Duodenal mucosa (tissue), 2 donors: ENCODE data around the gene KRTAP5-5.
"Not testable (repeated sequence)": the region's sequence is repeated elsewhere in the genome, so short reads cannot be mapped to it uniquely, and the experiment has no call there.

ENCODE experiments used
- H3K27ac ChIP-seq: one replicate; pipeline ENCODE4 v1.7.0; 2013; ENCODE audit warnings: low read depth, low read length
- H3K27me3 ChIP-seq, 2 donors: one replicate each; pipeline ENCODE4 v1.7.0; 2013; ENCODE audit warnings: low read length in 2 of 2, control low read depth in 1 of 2; ENCODE audit not compliant: insufficient read depth in 2 of 2, control insufficient read depth in 1 of 2
- H3K36me3 ChIP-seq, 2 donors: one replicate each; pipeline ENCODE4 v1.7.0; 2013; ENCODE audit warnings: low read length in 2 of 2, control low read depth in 1 of 2; ENCODE audit not compliant: insufficient read depth in 2 of 2, control insufficient read depth in 1 of 2
- H3K4me1 ChIP-seq, 2 donors: one replicate each; pipeline ENCODE4 v1.7.0; 2013; ENCODE audit warnings: low read length in 2 of 2, control low read depth in 1 of 2; ENCODE audit not compliant: insufficient read depth in 2 of 2, control insufficient read depth in 1 of 2
- H3K4me3 ChIP-seq, 2 donors: one replicate each; pipeline ENCODE4 v1.7.0; 2013; ENCODE audit warnings: low read length in 2 of 2, low read depth in 1 of 2
- H3K9ac ChIP-seq, 2 donors: one replicate each; pipeline ENCODE4 v1.7.0; 2013; ENCODE audit warnings: low read length in 2 of 2, low read depth in 1 of 2
- H3K9me3 ChIP-seq, 2 donors: one replicate each; pipeline ENCODE4 v1.7.0; 2013; ENCODE audit warnings: low read length in 2 of 2, control low read depth in 1 of 2; ENCODE audit not compliant: control insufficient read depth in 1 of 2

KRTAP5-5 gene

GRCh38 chr11:1605923-1606322 lies 23.7 kb upstream of the KRTAP5-5 start:
- H3K27ac ChIP-seq, H3K4me3 ChIP-seq, H3K9ac ChIP-seq, H3K4me1 ChIP-seq, H3K27me3 ChIP-seq, H3K36me3 ChIP-seq, H3K9me3 ChIP-seq: not testable (repeated sequence)

DNA sequence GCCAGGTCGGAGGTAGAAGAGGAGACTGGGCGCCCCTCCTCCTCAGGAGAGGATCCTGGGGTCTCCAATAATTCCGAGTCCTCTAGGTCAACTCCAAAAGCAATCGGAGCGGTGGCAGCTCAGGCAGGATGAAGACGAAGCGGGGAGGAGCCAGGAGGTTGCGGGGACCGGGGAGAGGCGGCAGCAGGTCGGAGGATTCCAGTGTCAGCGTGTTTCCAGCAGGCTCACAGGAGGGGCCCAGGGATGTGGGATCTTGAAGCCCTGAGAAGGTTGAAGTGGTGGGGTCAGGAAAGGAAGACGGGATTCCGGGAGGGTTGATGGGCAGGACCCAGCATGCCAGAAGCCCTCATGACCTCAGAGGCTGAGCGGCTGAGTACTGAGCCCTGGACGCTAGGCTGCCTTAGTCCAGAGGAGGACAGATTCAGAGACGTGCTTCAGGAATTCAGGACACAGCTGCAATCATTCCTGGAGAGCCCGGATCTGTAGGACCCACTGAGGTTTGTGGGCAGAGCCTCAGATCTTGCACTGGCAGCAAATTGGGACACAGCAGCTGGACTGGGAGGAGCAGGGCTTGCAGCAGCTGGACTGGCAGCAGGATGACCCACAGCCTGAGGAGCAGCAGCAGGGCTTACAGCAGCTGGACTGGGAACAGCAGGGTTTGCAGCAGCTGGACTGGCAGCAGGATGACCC lies 22.3 kb upstream of the KRTAP5-5 start:
- not testable (repeated sequence) for H3K36me3 ChIP-seq, H3K27ac ChIP-seq, H3K9ac ChIP-seq

DNA sequence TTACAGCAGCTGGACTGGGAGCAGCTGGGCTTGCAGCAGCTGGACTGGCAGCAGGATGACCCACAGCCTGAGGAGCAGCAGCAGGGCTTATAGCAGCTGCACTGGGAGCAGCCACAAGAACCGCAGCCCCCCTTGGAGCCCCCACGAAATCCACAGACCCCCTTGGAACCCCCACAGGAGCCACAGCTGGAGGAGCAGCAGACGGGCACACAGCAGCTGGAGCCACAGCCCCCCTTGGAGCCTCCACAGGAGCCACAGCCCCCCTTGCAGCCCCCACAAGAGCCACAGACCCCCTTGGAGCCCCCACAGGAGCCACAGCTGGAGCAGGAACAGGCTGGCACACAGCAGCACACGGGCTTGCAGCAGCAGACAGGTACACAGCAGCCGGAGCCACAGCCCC lies 21.7 kb upstream of the KRTAP5-5 start:
- not testable (repeated sequence) for H3K27me3 ChIP-seq, H3K9me3 ChIP-seq, H3K27ac ChIP-seq

More for the DNA sequence above, 22.3 kb upstream of the KRTAP5-5 start:
- not testable (repeated sequence) for H3K4me3 ChIP-seq, H3K9me3 ChIP-seq, H3K4me1 ChIP-seq, H3K27me3 ChIP-seq

DNA sequence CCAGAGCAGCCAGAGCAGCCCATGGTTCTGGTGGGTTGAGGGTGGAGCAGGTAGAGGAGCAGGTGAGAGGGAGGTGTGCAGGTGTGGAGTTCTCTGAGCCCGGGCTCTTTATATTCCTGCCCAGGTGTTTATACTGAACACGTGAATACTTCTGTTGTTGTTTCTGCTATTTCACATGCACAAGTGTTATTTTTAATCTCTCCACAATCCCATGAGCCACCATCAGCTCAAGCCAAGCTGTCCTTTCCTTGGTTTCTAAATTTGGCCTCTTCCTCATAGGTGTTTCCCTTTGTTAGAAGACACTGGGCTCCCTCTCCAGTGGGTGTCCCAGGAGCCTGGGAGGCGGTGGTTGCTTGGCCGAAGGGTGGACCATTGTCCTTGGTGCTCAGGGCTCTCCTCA lies 21.2 kb upstream of the KRTAP5-5 start, which contains the start of gene KRTAP5-3:
Gene KRTAP5-3, minus strand, starts transcription at position 101 of the 400 bp plus-strand sequence. Its CDS starts 78 bp downstream, at position 23.
- Histone ChIP-seq H3K4me3 (no peak within 1 kb of the TSS), H3K9ac (no peak within 1 kb of the TSS), H3K27me3 (no peaks in the 10 kb centered on the region), H3K9me3 (no peaks in the 10 kb centered on the region), H3K36me3 (no peaks in the 10 kb centered on the region), H3K4me1 (no peaks in the 10 kb centered on the region), H3K27ac (no peak within 1 kb of the TSS)

More for the DNA sequence above, 21.7 kb upstream of the KRTAP5-5 start:
- not testable (repeated sequence) for H3K36me3 ChIP-seq, H3K4me3 ChIP-seq, H3K4me1 ChIP-seq, H3K9ac ChIP-seq

DNA sequence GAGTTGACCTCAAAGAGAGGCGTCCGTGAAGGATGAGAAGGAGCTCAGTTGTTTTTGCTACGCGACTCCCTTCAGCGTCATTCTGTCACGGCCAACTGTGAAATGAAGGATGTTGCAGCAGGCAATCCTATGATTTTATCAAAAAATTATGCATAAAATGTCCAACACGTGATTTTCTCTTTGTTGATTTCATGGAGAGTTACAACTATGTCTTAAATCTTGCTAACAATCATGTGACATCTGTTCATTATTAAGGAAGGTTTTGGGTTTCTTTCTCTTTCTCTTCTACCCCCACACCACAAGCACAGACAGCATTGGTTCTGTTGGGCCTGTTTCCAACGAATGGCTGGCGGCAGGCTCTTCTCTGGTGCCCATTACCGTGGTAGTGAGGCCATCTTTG lies 11.3 kb upstream of the KRTAP5-5 start:
- no peaks in the 10 kb centered on the region for H3K9me3 ChIP-seq
- no peak overlapping the region for H3K4me3 ChIP-seq
- H3K36me3 ChIP-seq: no peaks in the 10 kb centered on the region
- peaks cover 0 to 11% of the 10 kb centered on the region in 2 donors for H3K27me3 ChIP-seq
- no peak overlapping the region for H3K27ac ChIP-seq
- no peaks in the 10 kb centered on the region for H3K4me1 ChIP-seq
- H3K9ac ChIP-seq: no peak overlapping the region

- no peaks in the 10 kb centered on the region for H3K4me1 ChIP-seq
- H3K36me3 ChIP-seq: no peaks in the 10 kb centered on the region
- no peaks in the 10 kb centered on the region for H3K9me3 ChIP-seq
- no peak overlapping the region for H3K4me3 ChIP-seq
- no peak overlapping the region for H3K27ac ChIP-seq
- no peak overlapping the region for H3K9ac ChIP-seq
- peaks cover 0 to 11% of the 10 kb centered on the region in 2 donors for H3K27me3 ChIP-seq
These were observed 10.1 kb upstream of the KRTAP5-5 start for GRCh38 chr11:1619449-1619848.

GRCh38 chr11:1622086-1622485 lies 7.5 kb upstream of the KRTAP5-5 start, which contains the start of gene KRTAP5-4:
Gene KRTAP5-4 (minus strand): TSS chr11:1622138. CDS start chr11:1622093, 45 bp downstream.
- Histone ChIP-seq H3K9me3 (no peaks in the 10 kb centered on the region), H3K27me3 (no peaks in the 10 kb centered on the region), H3K9ac (no peak within 1 kb of the TSS), H3K4me3 (no peak within 1 kb of the TSS), H3K36me3 (no peaks in the 10 kb centered on the region), H3K4me1 (no peaks in the 10 kb centered on the region), H3K27ac (no peak within 1 kb of the TSS)

DNA sequence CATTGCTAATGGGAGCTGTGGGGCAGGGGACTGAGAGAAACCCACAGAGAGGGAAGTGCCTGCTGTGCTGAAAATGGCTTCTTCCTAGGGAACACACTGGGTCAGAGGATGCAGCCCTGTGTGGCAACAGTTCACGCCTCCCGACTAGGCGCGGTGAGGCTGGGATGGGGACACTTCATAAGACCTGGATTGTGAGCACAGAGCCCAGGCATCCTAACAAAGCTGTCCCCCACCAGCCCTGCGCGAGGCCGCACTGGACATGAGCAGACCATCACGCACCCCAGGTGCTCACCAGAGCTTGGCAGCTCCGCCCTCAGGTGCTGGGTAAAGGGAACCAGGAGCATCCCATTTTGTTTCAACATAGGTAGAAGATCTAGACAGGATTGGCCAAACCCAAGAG lies 5.9 kb upstream of the KRTAP5-5 start:
- Histone ChIP-seq H3K9me3 (no peaks in the 10 kb centered on the region), H3K36me3 (no peaks in the 10 kb centered on the region), H3K27me3 (peaks cover 0 to 5% of the 10 kb centered on the region in 2 donors), H3K9ac (no peak overlapping the region), H3K27ac (no peak overlapping the region), H3K4me3 (no peak overlapping the region), H3K4me1 (no peaks in the 10 kb centered on the region)

GRCh38 chr11:1624621-1625020 lies 5.0 kb upstream of the KRTAP5-5 start:
- Histone ChIP-seq H3K36me3 (no peaks in the 10 kb centered on the region), H3K9me3 (no peaks in the 10 kb centered on the region)

DNA sequence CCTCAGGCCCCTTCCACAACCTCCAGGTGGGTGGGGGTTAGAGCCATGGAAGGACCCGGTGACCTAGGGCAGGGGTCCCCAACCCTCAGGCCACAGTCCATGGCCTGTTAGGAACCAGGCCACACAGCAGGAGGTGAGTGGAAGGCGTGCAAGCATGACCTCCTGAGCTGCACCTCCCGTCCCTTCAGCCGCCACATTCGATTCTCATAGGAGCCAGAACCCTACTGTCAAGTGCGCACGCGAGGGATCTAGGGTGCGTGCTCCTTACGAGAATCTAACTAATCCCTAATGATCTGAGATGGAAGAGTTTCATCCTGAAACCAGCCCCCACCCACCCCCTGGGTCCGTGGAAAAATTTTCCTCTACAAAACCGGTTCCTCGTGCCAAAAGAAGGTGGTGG lies 4.0 kb upstream of the KRTAP5-5 start:
- Histone ChIP-seq H3K9me3 (no peaks in the 10 kb centered on the region), H3K27me3 (peaks cover 4 to 15% of the 10 kb centered on the region in 2 donors), H3K4me3 (no peak overlapping the region), H3K9ac (no peak overlapping the region), H3K27ac (no peak overlapping the region), H3K36me3 (no peaks in the 10 kb centered on the region), H3K4me1 (no peaks in the 10 kb centered on the region)

More at GRCh38 chr11:1624621-1625020, 5.0 kb upstream of the KRTAP5-5 start:
- Histone ChIP-seq H3K27me3 (peaks cover 4 to 12% of the 10 kb centered on the region in 2 donors), H3K27ac (no peak overlapping the region), H3K9ac (no peak overlapping the region), H3K4me1 (no peaks in the 10 kb centered on the region), H3K4me3 (no peak overlapping the region)
